HCT116 (cell line): ENCODE data around the gene GLYR1. TPM values are rescaled to one million over a fixed set of nuclear protein-coding genes. Genes with fewer than 3 reads are reported as not detected.

Experiments used
- ATAC-seq: fragments of 200-7000 bp; cut with Tn5 transposase; 2 replicates; pipeline ENCODE4 v1.9.1; 2020; ENCODE audit warnings: mild to moderate bottlenecking, moderate library complexity
- BruUV-seq: library from RNA; stranded (reverse); fragments of 400-500 nt; replicated peaks from 2 replicates; lab custom pipeline; 2021; lab: Mats Ljungman, UMichigan
- CTCF ChIA-PET: fragments of 300-600 bp; sonication (Branson Sonifier 250); formaldehyde crosslinking; loops from one replicate; lab custom pipeline; 2021; ENCODE audit warnings: antibody characterized with exemption; lab: Charles Lee
- POLR2A ChIA-PET: fragments of 300-600, 350-600 bp; sonication (Branson Sonifier 250); formaldehyde crosslinking; loops from one replicate; lab custom pipeline; 2021; ENCODE audit warnings: antibody characterized with exemption; lab: Charles Lee
- RAD21 ChIA-PET, 2 experiments: fragments of 300-600 bp; sonication (Branson Sonifier 250); formaldehyde crosslinking; loops; one replicate each; lab custom pipeline; 2023; ENCODE audit warnings: low total read pairs in 2 of 2; ENCODE audit not compliant: uncharacterized antibody in 2 of 2, unreplicated experiment in 2 of 2, low non-redundant PET in 1 of 2; lab: Charles Lee
- DNase-seq: peaks from one replicate; pipeline ENCODE4 v3.0.0-alpha.2; 2010; ENCODE audit warnings: low read depth, low spot score
- H2AFZ ChIP-seq: fragments of 200-600 bp; shearing (Covaris generic), sonication (generic); 2 replicates; pipeline ENCODE4 v1.6.1; 2017; ENCODE audit warnings: low read depth, mixed run types, mixed read lengths, antibody characterized with exemption, low read length; ENCODE audit not compliant: poor library complexity, severe bottlenecking
- H3K27ac ChIP-seq: 2 replicates; pipeline ENCODE4 v1.5.1; 2012; ENCODE audit warnings: low read depth, low read length
- H3K27me3 ChIP-seq: fragments of 200-600 bp; sonication (generic); 2 replicates; pipeline ENCODE4 v1.6.1; 2016; ENCODE audit warnings: mixed run types, low read length, mixed read lengths; ENCODE audit not compliant: insufficient read depth
- H3K36me3 ChIP-seq, 2 experiments: fragments of 200-500 bp in 1 of 2; fragments of 200-600 bp in 1 of 2; sonication (Bioruptor generic) in 1 of 2; sonication (generic) in 1 of 2; 2 replicates each; pipeline versions ENCODE4 v1.5.1 to v1.6.1; 2014 to 2016; ENCODE audit warnings: low read length in 2 of 2, inconsistent platforms in 1 of 2, mixed read lengths in 1 of 2, mixed run types in 1 of 2; ENCODE audit not compliant: insufficient read depth in 2 of 2, control insufficient read depth in 1 of 2
- H3K4me1 ChIP-seq, 2 experiments: fragments of 200-600 bp in 1 of 2; sonication (generic) in 1 of 2; 2 replicates each; pipeline versions ENCODE4 v1.5.1 to v1.6.1; 2012 to 2017; ENCODE audit warnings: low read length in 2 of 2, inconsistent platforms in 1 of 2, mild to moderate bottlenecking in 1 of 2, mixed read lengths in 1 of 2, mixed run types in 1 of 2, moderate library complexity in 1 of 2; ENCODE audit not compliant: insufficient read depth in 2 of 2, control insufficient read depth in 1 of 2
- H3K4me2 ChIP-seq: fragments of 200-600 bp; sonication (generic); 2 replicates; pipeline ENCODE4 v1.6.1; 2017; ENCODE audit warnings: mixed run types, low read length, mixed read lengths
- H3K4me3 ChIP-seq, 2 experiments: fragments of 200-600 bp in 1 of 2; sonication (generic) in 1 of 2; replicated peaks in 1 of 2; 2 replicates each; pipeline ENCODE4 v1.5.1; 2011 to 2016; ENCODE audit warnings: low read length in 2 of 2, control low read depth in 1 of 2, low read depth in 1 of 2, mild to moderate bottlenecking in 1 of 2, mixed read lengths in 1 of 2, mixed run types in 1 of 2
- H3K79me2 ChIP-seq: fragments of 200-600 bp; sonication (generic); 2 replicates; pipeline ENCODE4 v1.6.1; 2017; ENCODE audit warnings: mild to moderate bottlenecking, mixed run types, low read length, moderate library complexity, mixed read lengths; ENCODE audit not compliant: insufficient read depth
- H3K9ac ChIP-seq: fragments of 200-600 bp; sonication (generic); 2 replicates; pipeline ENCODE4 v1.6.1; 2016; ENCODE audit warnings: low read length, mixed read lengths
- H3K9me2 ChIP-seq: fragments of 200-600 bp; sonication (generic), shearing (Covaris generic); 2 replicates; pipeline ENCODE4 v1.6.1; 2017; ENCODE audit warnings: mixed run types, mild to moderate bottlenecking, moderate library complexity; ENCODE audit not compliant: insufficient read depth
- H3K9me3 ChIP-seq, 2 experiments: fragments of 200-500 bp in 1 of 2; fragments of 200-600 bp in 1 of 2; sonication (Bioruptor generic) in 1 of 2; sonication (generic) in 1 of 2; 2 replicates each; pipeline ENCODE4 v1.6.1; 2014 to 2017; ENCODE audit warnings: low read length in 2 of 2, mixed read lengths in 2 of 2, inconsistent platforms in 1 of 2, low read depth in 1 of 2, mild to moderate bottlenecking in 1 of 2, mixed run types in 1 of 2, moderate library complexity in 1 of 2; ENCODE audit not compliant: control insufficient read depth in 1 of 2, insufficient read depth in 1 of 2
- H4K20me1 ChIP-seq: fragments of 200-600 bp; sonication (generic), shearing (Covaris generic); 2 replicates; pipeline ENCODE4 v1.6.1; 2017; ENCODE audit warnings: mixed run types, mild to moderate bottlenecking, moderate library complexity; ENCODE audit not compliant: insufficient read depth
- MAX ChIP-seq: IDR thresholded peaks from 2 replicates; pipeline ENCODE4 v1.6.1; 2012
- RAD21 ChIP-seq: IDR thresholded peaks from 2 replicates; pipeline ENCODE4 v1.6.1; 2012; ENCODE audit warnings: low read depth, mild to moderate bottlenecking
- SRF ChIP-seq: IDR thresholded peaks from 2 replicates; pipeline ENCODE4 v1.6.1; 2012; ENCODE audit warnings: low read depth
- TCF7L2 ChIP-seq: IDR thresholded peaks from 2 replicates; pipeline ENCODE4 v1.7.0; 2011; ENCODE audit warnings: borderline replicate concordance, inconsistent platforms; ENCODE audit not compliant: insufficient read depth, insufficient read length; ENCODE audit errors: extremely low read depth
- ZBTB33 ChIP-seq: IDR thresholded peaks from 2 replicates; pipeline ENCODE4 v1.6.1; 2011; ENCODE audit warnings: mild to moderate bottlenecking, low read length, moderate library complexity; ENCODE audit not compliant: insufficient replicate concordance; ENCODE audit errors: extremely low read depth
- ZFX ChIP-seq: fragments of 450-650 bp; IDR thresholded peaks from 2 replicates; pipeline ENCODE4 v1.6.1; 2017
- intact Hi-C: fragments of 100-400 bp; cut with micrococcal nuclease; formaldehyde crosslinking; loops from 2 replicates; pipeline ENCODE4 v1.10.0; 2022
- total RNA-seq: library from RNA; stranded (reverse); gene quantifications from one replicate; pipeline ENCODE4 v1.2.1, GENCODE V29; 2021; ENCODE audit not compliant: unreplicated experiment

Gene GLYR1
- total RNA-seq, 1 experiment from 2014 or later: 50.0 TPM

DNA sequence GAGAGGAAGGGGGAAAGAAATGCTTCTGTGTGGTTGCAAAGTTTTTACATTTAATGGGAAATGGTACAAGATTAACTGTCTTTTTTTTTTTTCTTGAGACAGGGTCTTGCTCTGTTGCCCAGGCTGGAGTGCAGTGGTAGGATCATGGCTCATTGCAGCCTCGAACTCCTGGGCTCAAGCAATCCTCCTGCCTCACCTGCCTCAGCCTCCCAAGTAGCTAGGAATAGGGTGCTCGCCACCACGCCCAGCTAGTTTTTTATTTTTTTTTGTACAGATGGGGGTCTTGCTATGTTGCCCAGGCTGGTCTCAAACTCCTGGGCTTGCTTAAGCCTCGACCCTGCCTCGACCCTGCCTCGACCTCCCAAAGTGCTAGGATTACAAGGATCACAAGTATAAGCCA is 40.8 kb downstream of the GLYR1 start (continued):
- no peak for TF ChIP-seq SRF
- no peak for TF ChIP-seq RAD21
- TF ChIP-seq TCF7L2: no peak
- TF ChIP-seq MAX: no peak
- no peak for TF ChIP-seq ZFX

- peaks cover 18 to 21% of the 10 kb centered on the region in 2 experiments; a peak in 3 of 4 replicates for H3K36me3 ChIP-seq
- RAD21 ChIA-PET: no interaction called here
- no peaks in the 10 kb centered on the region for H3K79me2 ChIP-seq
- no peak overlapping the region for H3K27ac ChIP-seq
- CTCF ChIA-PET: no interaction called here
- no peaks in the 10 kb centered on the region for H3K27me3 ChIP-seq
- no peak overlapping the region for H3K9ac ChIP-seq
- ATAC-seq (no peak), DNase-seq (no peak)
- peaks cover 13 to 20% of the 10 kb centered on the region in 2 experiments for H3K4me1 ChIP-seq
- H3K9me3 ChIP-seq: no peaks in the 10 kb centered on the region
- intact Hi-C loops: no loop called here
- no peaks in the 10 kb centered on the region for H3K9me2 ChIP-seq
- no peak overlapping the region for H3K4me2 ChIP-seq
- no peak overlapping the region for H2AFZ ChIP-seq
- POLR2A ChIA-PET: no interaction called here
- no TSS peak for BruUV-seq
- TF ChIP-seq ZBTB33: no peak
- H4K20me1 ChIP-seq: no peaks in the 10 kb centered on the region
- no peak overlapping the region for H3K4me3 ChIP-seq
Measured at GRCh38 chr16:4805231-4805630, 41.9 kb downstream of the GLYR1 start.
